Skeletal muscle cell (primary cell): ENCODE results near the gene CHCHD1.
A peak's percentile ranks its signal among the peaks of the same experiment; 100 is the strongest.

ENCODE experiments used
- DNase-seq: peaks from one replicate; pipeline ENCODE4 v3.0.0-alpha.2; 2010; ENCODE audit warnings: low read depth
- H3K4me3 ChIP-seq: 2 replicates; pipeline ENCODE4 v1.5.1; 2011; ENCODE audit warnings: low read depth, mild to moderate bottlenecking, control low read depth, low read length, moderate library complexity

Gene CHCHD1

GRCh38 chr10:73807471-73807870, 25.6 kb downstream of the CHCHD1 start:
- H3K4me3 ChIP-seq = no peak overlapping the region
- no peak for DNase-seq

GRCh38 chr10:73808021-73808815, 26.4 kb downstream of the CHCHD1 start:
- H3K4me3 ChIP-seq = no peak overlapping the region
- DNase-seq = no peak

GRCh38 chr10:73809061-73809818, 27.4 kb downstream of the CHCHD1 start:
- no peak for DNase-seq
- H3K4me3 ChIP-seq = no peak overlapping the region

GRCh38 chr10:73810358-73810734, 28.5 kb downstream of the CHCHD1 start:
- H3K4me3 ChIP-seq = peak overlapping the region; percentile 86
- no peak for DNase-seq

GRCh38 chr10:73810735-73811465, 29.1 kb downstream of the CHCHD1 start:
- DNase-seq = no peak
- peak overlapping the region; percentile 86 for H3K4me3 ChIP-seq

GRCh38 chr10:73812657-73813056, 30.8 kb downstream of the CHCHD1 start:
- no peak for DNase-seq
- H3K4me3 ChIP-seq = no peak overlapping the region

GRCh38 chr10:73813333-73813732, 31.5 kb downstream of the CHCHD1 start:
- DNase-seq = no peak
- H3K4me3 ChIP-seq = no peak overlapping the region

- no peak overlapping the region for H3K4me3 ChIP-seq
- DNase-seq = no peak
These were observed 32.5 kb downstream of the CHCHD1 start for GRCh38 chr10:73814276-73814895.

- DNase-seq = no peak
- H3K4me3 ChIP-seq = no peak overlapping the region
These were observed 33.3 kb downstream of the CHCHD1 start for GRCh38 chr10:73814896-73815718.

GRCh38 chr10:73815719-73816030, 33.8 kb downstream of the CHCHD1 start:
- no peak overlapping the region for H3K4me3 ChIP-seq

GRCh38 chr10:73816917-73817729, 35.3 kb downstream of the CHCHD1 start:
- no peak overlapping the region for H3K4me3 ChIP-seq
- no peak for DNase-seq

More at GRCh38 chr10:73815719-73816030, 33.8 kb downstream of the CHCHD1 start:
- no peak for DNase-seq

GRCh38 chr10:73817826-73818225, 36.0 kb downstream of the CHCHD1 start:
- no peak overlapping the region for H3K4me3 ChIP-seq
- DNase-seq = no peak

- DNase-seq = no peak
These were observed 36.6 kb downstream of the CHCHD1 start for GRCh38 chr10:73818402-73818801.

GRCh38 chr10:73819081-73819480, 37.2 kb downstream of the CHCHD1 start:
- no peak overlapping the region for H3K4me3 ChIP-seq
- DNase-seq = no peak

More at GRCh38 chr10:73818402-73818801, 36.6 kb downstream of the CHCHD1 start:
- H3K4me3 ChIP-seq = no peak overlapping the region

GRCh38 chr10:73819513-73820093, 37.8 kb downstream of the CHCHD1 start:
- no peak for DNase-seq
- H3K4me3 ChIP-seq = no peak overlapping the region

- no peak for DNase-seq
- H3K4me3 ChIP-seq = no peak overlapping the region
These were observed 41.5 kb downstream of the CHCHD1 start for GRCh38 chr10:73823391-73823790.

- H3K4me3 ChIP-seq = no peak overlapping the region
- no peak for DNase-seq
These were observed 42.4 kb downstream of the CHCHD1 start for GRCh38 chr10:73824146-73824725.
